SKM-1 treated with dmso at 0.1 percent for 144 hours (cell line): ENCODE data around the gene PLK2.

Source experiments
- DNase-seq: peaks from one replicate; lab custom pipeline; 2025; ENCODE audit not compliant: unreplicated experiment; lab: John Stamatoyannopoulos, UW

Gene PLK2

GRCh38 chr5:58481066-58481676 lies 21.3 kb upstream of the PLK2 start:
- no peak for DNase-seq

GRCh38 chr5:58477760-58478376 lies 18.0 kb upstream of the PLK2 start:
- DNase-seq = no peak

- no peak for DNase-seq
These were observed 15.5 kb upstream of the PLK2 start for GRCh38 chr5:58475404-58475803.

- peak; percentile 61 for DNase-seq
These were observed 10.0 kb upstream of the PLK2 start for GRCh38 chr5:58469896-58470295.

- peak; percentile 67 for DNase-seq
These were observed 7.1 kb upstream of the PLK2 start for GRCh38 chr5:58466939-58467338.

GRCh38 chr5:58462623-58463230 lies 2.8 kb upstream of the PLK2 start:
- peak; percentile 45 for DNase-seq

GRCh38 chr5:58462154-58462553 lies 2.3 kb upstream of the PLK2 start:
- peak; percentile 94 for DNase-seq

- peak; percentile 80 for DNase-seq
These were observed 923 bp upstream of the PLK2 start for GRCh38 chr5:58460732-58461286.

- DNase-seq = peak; percentile 16
These were observed 512 bp downstream of the PLK2 start for GRCh38 chr5:58459146-58460001.

- no peak for DNase-seq
These were observed 1.1 kb downstream of the PLK2 start for GRCh38 chr5:58458743-58459145.

- no peak for DNase-seq
These were observed 1.6 kb downstream of the PLK2 start for GRCh38 chr5:58458141-58458742.

GRCh38 chr5:58457050-58457449 lies 2.8 kb downstream of the PLK2 start:
- DNase-seq = no peak

GRCh38 chr5:58456486-58456885 lies 3.4 kb downstream of the PLK2 start:
- no peak for DNase-seq

- DNase-seq = no peak
These were observed 3.9 kb downstream of the PLK2 start for GRCh38 chr5:58456026-58456425.

- DNase-seq = no peak
These were observed 4.4 kb downstream of the PLK2 start for GRCh38 chr5:58455480-58455879.

GRCh38 chr5:58455066-58455465 lies 4.8 kb downstream of the PLK2 start:
- no peak for DNase-seq

GRCh38 chr5:58454025-58454424 lies 5.9 kb downstream of the PLK2 start:
- no peak for DNase-seq

GRCh38 chr5:58453306-58453705 lies 6.6 kb downstream of the PLK2 start:
- DNase-seq = no peak

GRCh38 chr5:58452566-58453258 lies 7.2 kb downstream of the PLK2 start:
- no peak for DNase-seq
